ENCODE measurements around the gene SPATA32.

Gene SPATA32

DNA sequence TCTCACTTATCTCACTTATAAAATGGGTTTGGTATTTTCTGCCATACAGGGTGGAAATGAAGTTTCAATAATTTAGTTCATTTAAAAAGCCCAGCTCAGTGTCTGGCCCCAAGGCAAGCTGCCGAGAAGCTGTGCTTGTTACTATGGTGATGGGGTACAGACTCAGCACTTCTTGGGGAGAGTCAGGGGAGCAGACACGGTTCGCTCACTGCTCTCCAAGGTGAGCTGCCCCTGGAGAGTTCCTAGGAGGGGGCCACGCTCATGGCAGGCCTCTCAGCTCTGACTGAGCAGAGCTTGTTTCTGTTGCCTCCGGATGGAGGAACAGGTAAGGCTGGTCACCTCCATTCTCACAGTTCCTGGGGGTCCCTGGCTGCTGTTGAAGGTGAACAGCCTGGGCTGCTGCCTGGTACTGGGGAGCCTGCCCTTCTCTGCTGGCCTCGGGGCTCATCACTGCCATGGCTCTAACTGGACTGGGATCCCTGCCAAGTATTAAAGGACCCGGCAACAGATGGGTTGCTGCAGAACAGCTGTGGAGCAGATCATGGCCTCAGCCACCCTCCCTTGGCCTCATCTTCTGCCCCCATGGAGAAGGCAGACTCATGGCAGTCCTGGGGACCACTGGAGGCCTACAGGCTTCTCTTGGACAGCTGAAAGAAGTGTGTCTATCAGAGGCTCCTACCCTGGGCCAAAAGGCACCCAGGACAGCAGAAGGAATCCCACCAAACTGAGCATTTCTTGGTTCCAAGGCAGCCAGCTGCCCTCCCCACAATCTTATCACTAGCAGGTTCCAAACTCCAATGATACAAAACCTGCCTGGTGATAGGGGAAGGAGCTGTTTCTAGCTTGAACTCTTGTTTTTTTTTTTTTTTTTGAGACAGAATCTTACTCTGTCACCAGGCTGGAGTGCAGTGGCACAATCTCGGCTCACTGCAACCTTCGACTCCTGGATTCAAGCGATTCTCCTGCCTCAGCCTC lies 25.9 kb upstream of the SPATA32 start:
- H3K4me3 ChIP-seq (ENCODE audit: low read depth, low read length): no peak overlapping the region
- TF ChIP-seq, protein P1, sequence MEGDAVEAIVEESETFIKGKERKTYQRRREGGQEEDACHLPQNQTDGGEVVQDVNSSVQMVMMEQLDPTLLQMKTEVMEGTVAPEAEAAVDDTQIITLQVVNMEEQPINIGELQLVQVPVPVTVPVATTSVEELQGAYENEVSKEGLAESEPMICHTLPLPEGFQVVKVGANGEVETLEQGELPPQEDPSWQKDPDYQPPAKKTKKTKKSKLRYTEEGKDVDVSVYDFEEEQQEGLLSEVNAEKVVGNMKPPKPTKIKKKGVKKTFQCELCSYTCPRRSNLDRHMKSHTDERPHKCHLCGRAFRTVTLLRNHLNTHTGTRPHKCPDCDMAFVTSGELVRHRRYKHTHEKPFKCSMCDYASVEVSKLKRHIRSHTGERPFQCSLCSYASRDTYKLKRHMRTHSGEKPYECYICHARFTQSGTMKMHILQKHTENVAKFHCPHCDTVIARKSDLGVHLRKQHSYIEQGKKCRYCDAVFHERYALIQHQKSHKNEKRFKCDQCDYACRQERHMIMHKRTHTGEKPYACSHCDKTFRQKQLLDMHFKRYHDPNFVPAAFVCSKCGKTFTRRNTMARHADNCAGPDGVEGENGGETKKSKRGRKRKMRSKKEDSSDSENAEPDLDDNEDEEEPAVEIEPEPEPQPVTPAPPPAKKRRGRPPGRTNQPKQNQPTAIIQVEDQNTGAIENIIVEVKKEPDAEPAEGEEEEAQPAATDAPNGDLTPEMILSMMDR (IDR thresholded peaks at IDR 0.05; ENCODE audit: low read depth, low read length): no peak

DNA sequence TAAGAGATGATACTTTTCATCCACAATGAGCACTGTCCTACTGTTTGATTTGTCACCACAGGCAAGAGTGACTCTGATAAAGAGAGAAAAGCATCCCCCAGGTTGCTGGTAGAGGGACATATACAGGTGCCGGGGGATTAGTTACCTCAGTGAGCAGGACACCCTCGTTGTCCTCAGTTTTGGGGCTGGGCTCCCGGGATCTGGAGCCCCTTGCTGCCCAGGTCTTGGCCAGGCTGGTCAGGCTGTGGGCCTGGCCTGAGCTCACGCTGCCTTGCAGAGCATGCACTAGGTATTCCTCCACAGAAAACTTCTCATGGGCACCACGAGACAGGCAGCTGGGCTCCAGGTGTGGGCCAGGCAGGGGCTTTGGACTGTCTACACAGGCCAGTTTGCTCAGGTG lies 24.4 kb upstream of the SPATA32 start:
- TF ChIP-seq, protein P1 (IDR thresholded peaks at IDR 0.05; ENCODE audit: low read depth, low read length): no peak
- no peak overlapping the region for H3K4me3 ChIP-seq (ENCODE audit: low read depth, low read length)

DNA sequence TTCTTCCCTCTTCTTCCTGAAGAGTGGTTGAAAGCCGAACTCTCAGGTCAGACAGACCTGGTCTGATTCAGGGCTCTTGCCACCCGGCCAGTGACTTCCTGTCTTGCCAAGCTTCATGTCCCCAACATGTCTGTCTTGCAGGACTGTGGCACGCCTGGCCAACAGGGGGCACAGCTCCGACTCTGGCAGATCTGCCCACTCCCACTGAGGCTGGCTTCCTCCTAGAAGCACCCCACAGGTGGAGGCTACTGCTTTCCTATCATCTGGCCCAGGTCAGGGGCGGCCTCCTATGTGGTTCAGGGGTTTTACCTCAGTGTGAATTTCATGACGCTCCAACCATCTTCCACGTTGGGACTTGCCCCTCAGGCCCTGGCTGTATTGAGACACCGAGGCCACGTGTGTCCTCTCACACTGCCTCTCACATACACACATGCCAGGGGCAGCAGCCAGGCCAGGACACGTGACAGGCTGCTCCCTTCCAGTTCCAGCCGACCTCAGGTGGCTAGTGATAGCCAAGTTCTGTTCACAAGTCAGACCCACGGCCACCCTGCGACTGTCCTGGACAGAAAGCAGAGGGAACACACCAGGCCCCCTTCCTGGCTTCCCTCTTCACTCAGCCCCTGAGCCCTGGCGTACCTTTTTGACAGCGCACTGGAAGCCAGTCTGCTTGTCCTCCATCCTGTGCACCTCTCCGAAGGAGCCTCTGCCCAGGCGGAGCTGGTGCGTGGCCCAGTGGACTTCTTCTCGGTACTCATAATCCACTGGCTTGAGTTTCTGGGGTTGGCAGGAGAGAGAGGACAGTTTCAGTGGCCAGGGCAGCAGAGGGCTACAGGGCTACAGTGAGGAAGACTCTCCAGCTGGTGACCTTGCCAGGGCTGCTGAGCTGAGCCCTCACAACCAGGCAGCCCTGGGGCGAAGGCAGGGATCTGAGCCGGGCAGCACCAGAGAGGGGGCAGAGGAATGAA lies 22.6 kb upstream of the SPATA32 start:
- TF ChIP-seq, protein P1 (IDR thresholded peaks at IDR 0.05; ENCODE audit: low read depth, low read length): 0 out of 2 replicates have a peak, but pooled peaks have one; percentile 23

DNA sequence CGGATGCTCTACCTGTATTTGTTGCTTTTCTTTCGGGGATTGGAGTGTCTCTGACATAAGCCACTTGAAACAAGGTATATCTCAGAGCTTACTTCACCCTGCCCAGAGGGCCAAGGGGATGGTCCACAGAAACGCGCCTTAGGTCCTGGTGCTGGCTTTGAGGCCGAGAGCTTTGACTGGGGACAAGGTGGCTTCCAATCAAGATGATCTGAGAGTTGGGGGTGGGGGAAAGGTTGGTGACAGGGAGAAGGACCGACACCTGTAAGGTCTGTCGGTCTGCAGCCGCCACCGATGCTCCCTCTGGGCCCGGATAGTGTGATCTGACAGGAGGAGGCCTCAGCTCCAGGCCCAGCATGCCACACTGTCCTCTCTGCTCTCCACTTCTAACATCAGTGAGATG lies 21.8 kb upstream of the SPATA32 start:
- TF ChIP-seq, protein P1 (IDR thresholded peaks at IDR 0.05; ENCODE audit: low read depth, low read length): no peak
- H3K4me3 ChIP-seq (ENCODE audit: low read depth, low read length): no peak overlapping the region

More for the DNA sequence above, 22.6 kb upstream of the SPATA32 start:
- H3K4me3 ChIP-seq (ENCODE audit: low read depth, low read length): no peak overlapping the region

DNA sequence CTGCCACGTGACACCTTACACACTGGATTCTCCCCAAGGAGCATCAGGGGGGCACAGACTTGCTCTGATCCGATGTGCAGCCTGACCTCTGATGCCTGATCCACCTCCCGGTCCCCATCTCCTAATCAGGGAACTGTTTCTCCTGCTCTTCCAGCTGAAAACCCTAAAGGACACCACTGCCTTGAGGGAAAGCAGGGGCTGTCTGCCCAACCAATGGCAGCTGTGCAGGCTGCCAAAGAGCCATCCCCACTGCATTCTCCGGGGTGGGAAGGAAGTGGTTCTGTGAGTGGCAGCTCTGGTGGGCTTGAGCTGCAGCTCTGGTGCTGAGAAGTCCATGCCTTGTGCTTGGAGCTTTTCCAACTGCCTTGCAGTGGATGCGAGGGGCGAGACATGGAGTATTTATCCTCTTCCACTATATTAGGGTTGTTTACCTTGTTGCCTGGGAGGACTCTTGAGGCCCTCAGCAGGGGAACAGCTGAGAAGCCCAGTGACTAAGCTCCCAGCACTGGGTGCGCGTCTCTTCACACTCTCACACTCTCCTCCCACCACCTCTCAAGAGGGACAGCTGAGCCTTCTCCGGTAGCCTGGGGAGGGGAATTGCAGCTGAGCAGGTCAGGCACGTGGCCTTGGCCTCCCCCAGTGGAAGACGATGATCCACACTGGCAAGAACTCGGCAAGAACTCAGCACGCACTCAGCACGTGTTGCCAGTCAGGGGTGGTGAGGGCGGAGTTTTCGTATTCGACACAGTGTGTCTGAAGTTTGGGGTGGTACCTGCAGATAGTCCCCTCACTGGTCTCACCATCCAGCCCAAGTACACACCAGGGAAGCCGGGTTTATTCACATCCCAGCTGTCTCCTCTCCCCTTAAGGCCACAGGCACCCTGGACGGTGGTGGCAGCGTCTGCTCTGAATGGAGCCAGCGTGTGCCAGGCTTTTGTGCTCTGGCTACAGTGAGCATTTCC lies 21.1 kb upstream of the SPATA32 start:
- H3K4me3 ChIP-seq (ENCODE audit: low read depth, low read length): no peak overlapping the region
- TF ChIP-seq, protein P1 (IDR thresholded peaks at IDR 0.05; ENCODE audit: low read depth, low read length): no peak

DNA sequence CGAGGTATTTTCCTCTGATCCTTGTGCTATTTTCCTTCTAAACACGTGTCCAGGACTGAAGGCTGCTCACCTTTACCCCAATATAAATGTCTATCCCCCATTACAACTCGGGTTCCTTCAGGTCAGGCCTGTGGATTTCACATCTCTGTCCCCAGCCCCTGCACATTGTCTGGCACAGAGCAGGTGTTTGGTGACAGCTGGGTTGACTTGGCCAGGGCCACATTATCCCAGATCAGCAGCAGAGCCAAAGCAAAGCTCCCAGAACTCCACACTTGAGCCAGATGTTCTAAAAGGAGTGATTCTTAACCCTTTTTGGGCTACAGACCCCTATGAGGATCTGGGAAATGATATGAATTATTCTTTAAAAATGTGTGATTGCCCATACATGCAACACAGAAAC lies 18.0 kb upstream of the SPATA32 start:
- TF ChIP-seq, protein P1 (IDR thresholded peaks at IDR 0.05; ENCODE audit: low read depth, low read length): no peak
- H3K4me3 ChIP-seq (ENCODE audit: low read depth, low read length): no peak overlapping the region
